Inflammatory macrophage treated with lipopolysaccharide for 1 hour (primary cell): ENCODE results near the gene PRAME.
"Not testable (repeated sequence)": the region's sequence is repeated elsewhere in the genome, so short reads cannot be mapped to it uniquely, and the experiment has no call there.

Source experiments
- DNase-seq, 2 donors: peaks; one replicate each; pipeline ENCODE4 v3.0.0-alpha.2; 2020 to 2022

PRAME gene

DNA sequence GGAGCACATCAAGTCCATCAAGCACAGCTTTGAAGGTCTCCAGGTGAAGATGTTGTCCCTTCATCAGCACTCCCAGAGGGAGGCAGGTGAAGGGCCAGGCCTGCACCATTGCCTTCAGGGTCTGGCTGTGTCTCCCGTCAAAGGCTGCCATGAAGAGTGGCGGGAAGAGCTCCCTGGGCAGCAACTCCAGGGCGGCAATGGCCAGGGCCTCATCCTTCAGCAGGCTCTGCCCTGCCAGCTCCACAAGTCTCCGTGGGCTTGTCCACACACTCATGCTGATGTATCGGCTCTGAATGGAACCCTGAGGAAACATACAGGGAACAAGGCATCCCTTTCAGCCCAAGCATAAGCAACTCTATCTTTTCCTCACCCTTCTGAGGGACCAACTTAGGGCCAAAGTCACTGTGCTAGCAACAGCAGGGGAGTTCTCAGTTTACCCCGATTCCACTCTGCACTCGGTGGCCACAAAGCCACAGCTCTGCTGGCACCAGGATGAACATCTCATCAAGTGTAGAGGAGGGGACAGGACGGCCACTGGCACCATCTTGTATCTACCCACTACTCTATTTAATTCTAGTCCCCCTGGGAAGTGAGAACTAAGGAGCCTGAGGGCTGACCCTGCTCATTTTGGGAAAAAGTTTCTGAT, 8.2 kb downstream of the PRAME start:
- no peak for DNase-seq

GRCh38 chr22:22548910-22549309, 10.2 kb downstream of the PRAME start:
- no peak for DNase-seq

DNA sequence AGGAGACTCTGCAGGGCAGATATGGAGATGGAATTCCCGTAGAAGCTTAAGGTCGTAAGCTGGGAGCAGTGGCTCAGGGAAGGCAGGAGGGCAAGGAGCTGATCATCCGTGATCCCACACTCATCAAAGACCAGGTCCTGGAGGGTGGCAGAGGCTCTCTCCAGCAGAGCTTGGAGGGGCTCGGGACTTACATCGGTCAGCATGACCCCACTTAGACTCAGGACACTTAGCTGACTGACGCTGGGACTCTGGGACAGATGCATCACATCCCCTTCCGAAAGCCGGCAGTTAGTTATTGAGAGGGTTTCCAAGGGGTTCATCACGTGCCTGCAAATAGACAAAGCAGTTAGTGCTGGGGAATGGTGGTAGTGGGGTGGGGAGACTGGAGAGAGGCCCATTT, 10.7 kb downstream of the PRAME start:
- DNase-seq = no peak

DNA sequence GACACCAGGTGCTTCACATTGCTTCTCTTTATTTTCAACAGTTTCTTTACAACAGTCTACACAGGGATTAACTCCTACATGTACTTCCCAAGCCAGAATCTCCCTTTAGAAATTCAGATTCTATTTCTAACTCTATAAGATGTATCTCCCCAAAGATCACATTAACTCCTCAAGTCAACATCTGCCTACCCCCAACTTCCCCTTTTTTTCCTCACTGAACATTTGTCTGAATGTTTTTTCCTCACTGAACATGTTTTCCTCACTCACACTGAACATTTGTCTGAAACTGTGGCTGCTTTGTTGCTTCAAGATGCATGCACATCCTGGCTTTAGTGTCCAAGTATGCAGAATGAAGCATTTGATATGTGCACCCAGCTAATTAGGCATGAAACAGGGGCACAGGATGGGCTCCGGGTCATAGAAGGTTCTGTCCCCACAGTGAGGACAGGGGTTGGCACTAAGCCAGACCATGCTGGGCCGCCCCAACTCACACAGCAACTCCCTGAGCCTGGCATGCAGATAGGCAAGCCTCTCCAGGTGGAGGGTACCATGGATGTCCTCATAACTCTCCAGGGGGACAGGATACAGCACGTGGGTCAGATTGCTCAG, 11.3 kb downstream of the PRAME start:
- DNase-seq = peak in 1 of 2 donors; percentile 5

DNA sequence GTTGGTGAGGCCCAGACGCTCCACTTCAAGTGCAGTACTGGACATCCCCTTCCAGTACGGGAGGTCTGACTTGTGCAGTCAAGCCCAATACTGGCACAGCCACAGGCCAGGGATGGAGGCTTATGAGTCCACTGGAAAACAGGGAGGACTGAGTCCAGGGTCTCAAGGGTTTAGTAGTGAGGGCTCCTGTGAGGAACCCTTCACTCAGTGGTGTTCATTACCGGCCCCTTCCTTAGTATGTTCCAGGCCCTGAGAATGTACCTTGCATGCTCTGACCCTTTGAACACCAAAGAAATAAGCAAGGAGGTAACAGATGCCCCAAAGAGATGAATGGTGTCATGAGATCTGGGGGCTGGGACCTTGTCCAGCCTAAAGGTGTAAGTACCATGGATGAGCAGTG, 11.8 kb downstream of the PRAME start:
- DNase-seq = no peak

- peak; percentile 19 to 47 for DNase-seq
These were observed 12.6 kb downstream of the PRAME start for GRCh38 chr22:22546490-22546889.

DNA sequence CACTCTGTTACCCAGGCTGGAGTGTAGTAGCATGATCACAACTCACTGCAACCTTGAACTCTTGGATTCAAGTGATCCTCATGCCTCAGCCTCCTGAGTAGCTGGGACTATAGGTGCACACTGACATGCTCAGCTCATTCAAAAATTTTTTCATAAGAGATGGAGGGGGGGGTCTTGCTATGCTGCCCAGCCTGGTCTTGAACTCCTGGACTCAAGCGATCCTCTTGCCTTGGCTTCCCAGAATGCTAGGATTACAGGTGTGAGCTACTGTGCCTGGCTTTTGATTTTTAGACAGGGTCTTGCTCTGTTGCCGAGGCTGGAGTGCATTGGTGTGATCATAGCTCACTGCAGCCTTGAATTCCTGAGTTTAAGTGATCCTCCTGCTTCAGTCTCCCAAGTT, 14.0 kb downstream of the PRAME start:
- DNase-seq = no peak

DNA sequence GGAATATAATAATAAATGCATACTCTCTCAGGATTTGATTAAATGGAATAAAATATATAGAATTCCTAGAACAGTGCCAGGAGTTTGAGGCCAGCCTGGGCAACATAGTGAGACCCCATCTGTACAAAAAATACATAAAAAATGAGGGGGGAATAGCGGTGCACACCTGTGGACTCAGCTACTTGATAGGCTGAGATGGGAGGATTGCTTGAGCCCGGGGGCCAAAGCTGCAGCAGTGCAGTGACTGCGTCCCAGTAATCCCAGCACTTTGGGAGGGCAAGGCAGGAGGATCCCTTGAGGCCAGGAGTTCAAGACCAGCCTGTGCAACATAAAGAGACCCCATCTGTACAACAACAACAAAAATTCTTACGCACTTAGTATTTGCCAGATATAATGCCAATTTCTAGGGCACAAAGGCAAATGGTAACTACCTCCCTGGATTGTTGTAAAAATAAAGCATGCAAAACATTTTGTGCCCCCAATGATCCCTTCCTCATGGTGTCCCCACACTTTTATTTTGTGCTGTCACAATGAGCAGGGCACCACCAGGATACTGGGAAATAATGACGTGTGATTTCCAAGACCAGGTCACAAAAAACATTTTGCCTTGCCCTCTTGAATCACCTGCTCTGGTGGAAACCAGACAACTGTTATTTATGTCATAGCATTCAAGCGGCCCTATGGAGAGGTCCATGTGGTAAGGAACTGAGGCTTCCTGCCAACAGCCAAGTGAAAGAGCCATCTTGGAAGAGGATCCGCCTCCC, 20.7 kb downstream of the PRAME start:
- DNase-seq = no peak

- no peak for DNase-seq
These were observed 22.1 kb downstream of the PRAME start for GRCh38 chr22:22536916-22537315.

GRCh38 chr22:22536515-22536914, 22.6 kb downstream of the PRAME start:
- DNase-seq = no peak

GRCh38 chr22:22535662-22536061, 23.4 kb downstream of the PRAME start:
- DNase-seq = no peak

GRCh38 chr22:22534604-22535415, 24.3 kb downstream of the PRAME start:
- no peak for DNase-seq

GRCh38 chr22:22533863-22534262, 25.2 kb downstream of the PRAME start:
- DNase-seq = no peak

DNA sequence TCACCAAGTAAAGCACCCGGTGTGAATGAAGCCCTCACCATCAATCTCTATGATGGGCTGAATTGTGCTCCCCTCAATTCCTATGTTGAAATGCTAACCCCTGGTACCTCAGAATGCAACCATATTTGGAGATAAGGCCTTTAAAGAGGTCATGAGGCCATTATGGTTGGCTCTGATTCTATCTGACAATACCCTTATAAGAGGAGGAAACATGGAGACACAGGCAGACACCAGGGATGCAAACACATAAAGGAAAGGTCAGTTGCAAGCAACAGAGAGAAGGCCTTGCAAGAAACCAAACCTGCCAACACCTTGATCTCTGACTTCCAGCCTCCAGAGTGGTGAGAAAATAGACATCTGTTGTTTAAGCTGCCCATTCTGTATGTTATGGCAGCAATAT, 25.6 kb downstream of the PRAME start:
- DNase-seq = no peak

DNA sequence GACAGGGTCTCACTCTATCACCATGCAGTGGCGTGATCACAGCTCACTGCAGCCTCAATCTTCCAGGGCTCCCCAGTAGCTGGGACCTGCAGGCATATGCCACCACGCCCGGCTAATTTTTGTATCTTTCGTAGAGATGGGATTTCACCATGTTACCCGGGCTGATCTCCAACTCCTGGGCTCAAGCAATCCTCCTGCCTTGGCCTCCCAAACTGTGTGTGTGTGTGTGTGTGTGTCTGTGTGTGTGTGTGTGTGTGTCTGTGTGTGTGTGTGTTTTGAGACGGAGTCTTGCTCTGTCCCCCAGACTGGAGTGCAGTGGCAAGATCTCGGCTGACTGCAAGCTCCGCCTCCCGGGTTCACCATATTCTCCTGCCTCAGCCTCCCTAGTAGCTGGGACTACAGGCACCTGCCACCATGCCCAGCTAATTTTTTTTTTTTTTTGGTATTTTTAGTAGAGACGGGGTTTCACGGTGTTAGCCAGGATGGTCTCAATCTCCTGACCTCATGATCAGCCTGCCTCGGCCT, 26.5 kb downstream of the PRAME start:
- DNase-seq = not testable (repeated sequence)

GRCh38 chr22:22531770-22532546, 27.1 kb downstream of the PRAME start:
- no peak for DNase-seq

- DNase-seq = no peak
These were observed 30.3 kb downstream of the PRAME start for GRCh38 chr22:22528780-22529179.

DNA sequence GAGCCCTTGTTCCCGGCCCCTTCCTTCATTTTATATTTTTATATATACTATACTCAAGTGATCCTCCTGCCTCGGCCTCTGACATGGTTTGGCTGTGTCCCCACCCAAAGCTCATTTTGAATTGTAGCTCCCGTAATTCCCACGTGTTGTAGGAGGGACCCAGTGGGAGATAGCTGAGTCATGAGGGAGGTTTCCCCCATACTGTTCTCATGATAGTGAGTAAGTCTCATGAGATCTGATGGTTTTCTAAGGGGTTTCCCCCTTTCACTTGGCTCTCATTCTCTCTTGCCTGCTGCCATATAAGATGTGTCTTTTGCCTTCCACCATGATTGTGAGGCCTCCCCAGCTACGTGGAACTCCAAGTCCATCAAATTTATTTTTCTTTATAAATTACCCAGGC, 31.8 kb downstream of the PRAME start:
- peak; percentile 24 to 29 for DNase-seq

GRCh38 chr22:22526125-22526912, 32.7 kb downstream of the PRAME start:
- no peak for DNase-seq

DNA sequence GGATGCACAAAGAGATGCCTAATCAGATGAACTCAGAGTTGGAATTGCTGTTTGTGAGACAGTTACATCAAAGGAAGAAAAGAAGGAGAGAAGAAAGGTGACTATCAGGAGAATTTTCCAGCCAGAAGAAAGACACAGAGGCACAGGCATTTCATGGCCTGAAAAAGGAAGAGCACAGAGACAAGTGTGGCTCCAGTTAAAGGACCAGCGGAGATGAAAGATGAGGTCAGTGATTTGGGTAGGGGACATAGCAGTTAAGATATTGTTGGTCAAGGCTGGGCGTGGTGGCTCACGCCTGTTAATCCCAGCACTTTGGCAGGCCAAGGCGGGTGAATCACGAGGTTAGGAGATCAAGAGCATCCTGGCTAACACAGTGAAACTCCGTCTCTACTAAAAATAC, 35.6 kb downstream of the PRAME start:
- DNase-seq = no peak

GRCh38 chr22:22521631-22522030, 37.4 kb downstream of the PRAME start:
- DNase-seq = no peak
